SIG-M5 treated with dmso at 0.1 percent for 504 hours (cell line): ENCODE results near the gene SNX6.
"Not testable (repeated sequence)": the region's sequence is repeated elsewhere in the genome, so short reads cannot be mapped to it uniquely, and the experiment has no call there.

Source experiments
- DNase-seq: peaks from one replicate; lab custom pipeline; 2025; ENCODE audit not compliant: unreplicated experiment; lab: John Stamatoyannopoulos, UW

The SNX6 gene

DNA sequence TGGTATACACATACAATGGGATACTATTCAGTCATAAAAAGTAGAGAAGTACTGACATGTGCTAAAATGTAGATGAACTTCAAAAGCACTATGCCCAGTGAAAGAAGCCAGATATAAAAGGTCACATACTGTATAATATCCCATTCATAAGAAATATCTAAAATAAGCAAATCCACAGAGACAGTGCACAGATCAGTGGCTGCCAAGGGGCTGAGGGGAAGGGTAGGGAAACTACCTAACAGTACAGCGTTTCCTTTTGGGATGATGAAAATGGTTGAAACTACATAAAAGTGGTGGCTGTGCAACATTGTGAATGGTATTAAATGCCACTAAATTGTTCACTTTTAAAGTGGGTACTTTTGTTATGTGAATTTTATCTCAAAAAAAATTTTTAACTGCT is 102.4 kb downstream of the SNX6 start:
- no peak for DNase-seq

DNA sequence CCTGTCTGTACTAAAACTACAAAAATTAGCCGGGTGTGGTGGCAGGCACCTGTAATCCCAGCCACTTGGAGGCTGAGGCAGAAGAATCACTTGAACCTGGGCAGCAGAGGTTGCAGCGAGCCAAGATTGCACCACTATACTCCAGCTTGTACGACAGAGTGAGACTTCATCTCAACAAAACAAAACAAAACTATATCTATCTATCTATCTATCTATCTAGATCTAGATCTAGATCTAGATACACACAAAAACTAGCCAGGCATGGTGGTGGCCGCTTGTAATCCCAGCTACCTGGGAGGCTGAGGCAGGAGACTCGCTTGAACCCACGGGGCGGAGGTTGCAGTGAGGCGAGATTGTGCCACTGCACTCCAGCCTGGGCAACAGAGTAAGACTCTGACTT is 105.7 kb downstream of the SNX6 start:
- not testable (repeated sequence) for DNase-seq

DNA sequence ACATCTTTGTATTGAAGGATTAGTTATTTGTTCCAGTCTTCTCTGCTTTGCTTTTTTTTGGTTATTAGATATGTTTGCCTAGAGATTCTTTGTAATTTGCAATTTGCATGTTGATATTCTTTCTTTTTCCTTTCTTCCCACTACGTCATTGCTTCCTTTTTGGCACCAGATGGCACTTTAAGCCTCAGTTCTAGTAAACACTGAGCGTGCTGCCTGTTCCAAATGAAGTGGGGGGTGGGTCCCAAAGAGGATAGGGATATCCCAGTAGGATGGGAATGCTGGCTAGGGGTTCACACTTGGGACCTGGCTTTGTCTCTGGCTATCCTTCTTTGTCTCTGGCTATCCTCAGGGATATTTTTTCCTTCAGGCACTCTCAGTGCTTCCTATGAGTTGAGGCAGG is 107.5 kb downstream of the SNX6 start:
- DNase-seq = no peak

GRCh38 chr14:34521071-34521470 is 108.9 kb downstream of the SNX6 start:
- DNase-seq = not testable (repeated sequence)

GRCh38 chr14:34520304-34520970 is 109.5 kb downstream of the SNX6 start:
- DNase-seq = not testable (repeated sequence)
